GM19035 (cell line): ENCODE measurements around the gene SLC14A1.
"Not testable (repeated sequence)": the region's sequence is repeated elsewhere in the genome, so short reads cannot be mapped to it uniquely, and the experiment has no call there.

Experiments
- ATAC-seq: cut with Tn5 transposase; IDR thresholded peaks from one replicate; pipeline ENCODE4 v1.9.1; 2021; ENCODE audit not compliant: unreplicated experiment

The SLC14A1 gene

DNA sequence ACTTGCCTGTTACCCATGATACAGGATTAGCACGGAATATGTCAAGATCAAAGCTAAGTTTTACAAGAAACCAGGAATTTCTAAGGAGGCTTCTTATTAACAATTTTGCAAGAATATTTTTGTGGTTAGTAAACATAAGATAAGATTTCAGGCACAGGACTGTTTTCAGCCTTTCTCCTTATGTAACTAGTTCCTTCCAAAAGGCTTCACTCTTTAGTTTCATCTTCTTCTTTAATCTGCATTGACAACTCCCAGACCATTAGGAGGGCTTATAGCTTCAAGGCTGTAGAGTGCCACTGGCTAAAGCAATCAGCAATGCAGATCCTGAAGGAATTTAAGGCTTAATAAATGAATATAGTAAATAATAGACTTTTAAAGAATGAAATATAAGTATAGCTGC lies 29.3 kb downstream of the SLC14A1 start:
- ATAC-seq = no peak

- no peak for ATAC-seq
These were observed 32.0 kb downstream of the SLC14A1 start for GRCh38 chr18:45755934-45756333.

GRCh38 chr18:45757005-45757404 lies 33.0 kb downstream of the SLC14A1 start:
- ATAC-seq = no peak

DNA sequence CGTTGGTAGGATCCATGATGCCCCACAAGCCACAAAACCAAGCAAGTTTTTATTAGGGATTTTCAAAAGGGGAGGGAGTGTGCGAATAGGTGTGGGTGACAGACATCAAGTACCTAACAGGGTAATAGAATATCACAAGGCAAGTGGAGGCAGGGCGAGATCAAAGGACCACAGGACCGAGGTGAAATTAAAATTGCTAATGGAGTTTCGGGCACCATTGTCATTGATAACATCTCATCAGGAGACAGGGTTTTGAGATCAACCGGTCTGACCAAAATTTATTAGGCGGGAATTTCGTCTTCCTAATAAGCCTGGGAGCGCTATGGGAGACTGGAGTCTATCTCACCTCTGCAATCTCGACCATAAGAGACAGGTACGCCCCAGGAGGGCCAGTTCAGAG lies 33.7 kb downstream of the SLC14A1 start:
- ATAC-seq = not testable (repeated sequence)

DNA sequence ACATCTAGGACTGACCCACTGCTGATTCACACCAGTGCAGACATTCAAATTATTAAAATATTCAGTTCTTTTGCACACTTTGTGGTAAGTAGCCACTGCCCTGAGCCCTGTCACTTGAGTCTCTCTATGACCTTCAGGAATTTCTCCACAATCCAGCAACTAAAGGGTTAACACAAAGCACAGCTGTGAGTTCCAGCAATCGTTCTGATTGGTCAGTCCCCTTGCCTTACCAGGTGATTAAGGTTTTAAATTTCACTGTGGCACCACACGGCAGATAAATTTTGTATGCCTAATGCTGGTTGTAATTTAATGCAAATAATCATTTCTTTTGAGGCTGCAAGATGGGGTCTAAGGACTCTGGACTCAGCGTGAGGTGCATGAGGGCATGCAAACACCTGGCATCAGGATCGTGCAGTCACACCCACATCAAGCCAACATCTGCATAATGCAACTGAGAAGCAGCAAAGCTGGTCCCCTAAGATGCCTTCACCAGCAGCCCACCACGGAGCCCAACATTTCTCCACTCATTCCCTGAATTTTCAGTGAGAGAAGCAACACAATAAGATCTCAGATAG lies 36.6 kb downstream of the SLC14A1 start:
- no peak for ATAC-seq

GRCh38 chr18:45761512-45762114 lies 37.6 kb downstream of the SLC14A1 start:
- ATAC-seq = no peak

- no peak for ATAC-seq
These were observed 40.2 kb downstream of the SLC14A1 start for GRCh38 chr18:45764000-45764686.

- no peak for ATAC-seq
These were observed 41.8 kb downstream of the SLC14A1 start for GRCh38 chr18:45765796-45766195.

DNA sequence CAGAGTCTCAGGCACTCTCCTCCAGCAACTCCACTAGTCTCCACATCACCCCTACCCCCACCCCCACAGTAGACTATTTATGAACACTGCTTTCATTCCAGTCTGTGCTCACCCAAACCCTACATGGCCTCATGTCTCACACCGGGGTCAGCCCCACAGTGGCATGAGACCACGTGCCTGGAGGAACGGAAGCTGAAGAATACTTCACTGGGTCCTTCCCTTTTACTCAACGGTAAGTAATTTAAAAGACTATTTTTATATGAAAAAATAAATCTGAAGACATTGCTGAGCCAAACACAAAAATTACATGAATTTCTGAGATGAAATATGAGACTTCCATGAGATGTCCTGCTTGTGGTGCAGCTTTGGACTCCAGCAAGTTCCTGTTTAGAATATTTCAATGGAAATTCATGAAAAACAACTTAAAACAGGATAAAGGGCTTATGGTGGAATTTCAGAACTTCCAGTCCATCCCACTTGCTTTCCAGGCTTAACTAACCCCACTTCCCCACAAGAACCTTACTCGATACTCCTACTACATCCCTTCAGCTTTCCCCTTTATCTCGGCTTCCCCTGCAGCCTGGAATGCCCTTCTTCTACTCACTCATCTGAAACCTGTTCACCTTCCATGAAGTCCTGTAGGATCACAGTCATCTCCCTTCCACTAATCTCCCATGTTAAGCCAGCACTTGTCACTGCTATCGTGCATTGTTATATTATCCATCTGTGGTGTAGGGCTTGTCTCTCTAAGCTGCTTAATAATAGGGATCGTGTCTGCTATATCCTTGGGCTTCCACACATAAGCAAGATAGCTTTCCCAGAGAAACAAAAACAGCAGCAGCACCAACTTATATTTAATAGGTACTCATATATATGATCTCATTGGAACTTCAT lies 47.9 kb downstream of the SLC14A1 start:
- no peak for ATAC-seq

- ATAC-seq = no peak
These were observed 50.1 kb downstream of the SLC14A1 start for GRCh38 chr18:45774065-45774521.

DNA sequence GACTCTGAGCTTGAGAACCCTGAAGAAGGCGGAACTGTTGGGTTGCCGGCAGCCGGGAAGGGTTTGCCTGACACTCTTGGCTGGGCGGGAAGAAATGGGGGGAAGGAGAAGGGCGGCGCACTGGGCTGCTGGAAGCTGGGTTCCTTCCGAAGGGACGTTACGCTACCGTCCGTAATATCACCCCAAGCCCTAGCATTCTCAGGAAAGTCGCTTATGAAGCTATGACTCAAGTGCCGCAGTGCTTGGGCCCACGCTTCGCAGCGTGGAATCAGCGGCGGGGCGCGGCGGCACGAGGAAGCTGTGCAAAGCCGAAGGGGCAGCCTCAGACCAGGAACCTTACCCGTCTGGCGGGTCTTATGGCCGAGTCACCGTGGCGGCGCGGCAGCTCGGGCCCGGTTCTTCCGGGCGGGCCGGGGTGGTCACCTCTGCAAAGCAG lies 51.3 kb downstream of the SLC14A1 start:
- peak; percentile 61 for ATAC-seq

GRCh38 chr18:45775743-45776142 lies 51.8 kb downstream of the SLC14A1 start:
- ATAC-seq = no peak

DNA sequence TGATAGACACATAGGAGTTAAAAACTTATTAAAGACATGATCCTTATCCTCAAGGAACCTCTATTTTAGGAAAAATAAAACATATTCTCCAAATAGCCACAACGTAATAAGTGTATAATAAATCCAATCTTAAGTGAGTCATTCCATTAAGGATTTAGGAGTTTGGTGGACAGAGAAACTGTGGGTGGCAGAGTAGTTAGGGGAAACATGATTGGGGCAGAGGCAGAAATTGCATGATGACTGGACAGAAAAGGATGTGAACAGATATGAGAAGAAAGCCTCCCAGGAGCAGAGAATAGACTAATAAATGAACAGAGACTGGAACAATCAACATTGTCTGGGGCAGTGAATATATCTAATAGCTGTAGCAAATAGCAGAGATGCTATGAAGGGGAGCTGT lies 53.4 kb downstream of the SLC14A1 start:
- no peak for ATAC-seq

GRCh38 chr18:45780568-45780967 lies 56.6 kb downstream of the SLC14A1 start:
- ATAC-seq = no peak

- ATAC-seq = no peak
These were observed 58.7 kb downstream of the SLC14A1 start for GRCh38 chr18:45782662-45783061.

DNA sequence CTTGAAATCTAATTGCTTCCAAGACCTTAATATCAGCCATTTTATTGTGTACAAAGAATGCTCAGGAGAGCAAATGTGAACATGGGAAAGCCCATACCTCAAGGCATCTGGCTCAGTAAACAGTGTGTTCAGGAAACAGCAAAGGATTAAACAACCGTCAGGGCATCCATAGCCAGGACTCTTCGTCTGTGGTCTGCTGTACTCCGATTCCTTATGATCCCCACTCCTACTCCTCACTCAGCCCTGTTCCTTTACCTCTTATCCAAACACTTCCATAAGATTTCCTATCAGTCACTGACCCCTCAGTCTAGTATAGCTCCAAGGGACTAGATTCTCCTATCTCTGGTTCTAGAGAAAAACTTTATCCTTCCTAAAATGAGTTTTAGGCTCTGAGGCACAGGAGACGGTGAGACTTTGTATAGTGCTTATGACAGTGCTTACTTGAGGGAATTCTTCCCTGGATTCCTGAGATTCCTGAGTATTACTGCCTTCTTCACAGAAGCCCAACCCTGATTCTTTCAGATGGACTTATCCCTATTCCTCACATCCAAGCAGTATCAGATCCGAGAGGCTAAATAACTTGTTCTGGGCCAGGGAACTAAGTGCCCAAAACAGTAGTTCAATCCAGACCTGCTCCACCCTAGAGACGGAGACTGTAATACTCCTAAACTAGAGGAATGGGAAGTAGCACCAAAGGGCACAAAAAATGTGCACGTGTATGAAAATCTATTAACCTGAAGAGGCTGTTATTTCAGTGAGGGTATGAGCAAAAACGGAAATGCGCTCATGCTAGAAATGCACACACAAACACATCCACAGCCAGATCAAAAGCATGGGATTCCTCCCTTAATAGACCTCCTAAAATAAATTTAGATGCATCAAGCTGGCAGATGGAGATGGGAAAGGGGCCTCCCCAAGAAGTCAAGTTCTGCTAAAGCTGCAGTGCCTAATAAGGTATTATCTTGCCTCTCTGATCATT lies 59.4 kb downstream of the SLC14A1 start:
- ATAC-seq = no peak

- ATAC-seq = no peak
These were observed 61.2 kb downstream of the SLC14A1 start for GRCh38 chr18:45785134-45785533.

DNA sequence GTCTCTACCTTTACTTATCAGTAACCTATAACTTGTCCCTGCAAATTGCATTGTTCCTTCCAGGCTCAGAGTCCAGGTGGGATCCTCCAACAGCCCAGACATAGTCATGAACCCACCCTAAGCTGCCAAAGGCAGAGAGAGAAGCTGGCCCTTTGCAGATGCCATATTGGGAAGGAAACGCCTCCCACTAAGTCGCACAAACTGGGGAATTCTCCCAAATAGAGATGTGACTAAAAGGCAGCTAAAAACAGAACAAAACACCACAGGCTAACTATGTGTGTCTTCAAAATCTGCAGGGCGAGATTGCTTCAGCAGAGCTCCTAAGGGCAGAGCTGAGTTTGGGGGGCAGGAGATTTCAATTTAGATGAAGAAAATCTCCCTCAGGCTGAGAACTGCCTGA lies 63.0 kb downstream of the SLC14A1 start:
- ATAC-seq = no peak

DNA sequence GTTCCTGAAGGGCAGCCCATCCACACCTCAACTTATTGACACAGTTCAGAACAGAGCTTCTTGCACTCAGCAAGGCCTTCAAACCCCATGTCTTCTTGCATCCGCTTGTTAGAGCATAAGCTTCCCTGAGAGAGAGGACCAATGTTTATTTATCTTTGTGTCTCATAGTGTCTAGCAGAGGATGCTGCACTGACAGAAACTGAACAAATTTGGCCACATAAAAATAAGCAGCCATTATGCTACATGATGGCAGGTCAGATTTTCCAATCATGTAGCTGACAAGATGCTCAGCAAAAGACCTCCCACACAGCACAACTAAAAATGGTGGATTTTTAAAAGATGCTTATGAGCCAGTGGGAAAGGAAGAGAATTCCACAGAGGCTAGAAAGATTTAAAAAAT lies 63.4 kb downstream of the SLC14A1 start:
- ATAC-seq = no peak

- ATAC-seq = no peak
These were observed 64.9 kb downstream of the SLC14A1 start for GRCh38 chr18:45788861-45789260.
